SK-N-SH (cell line): ENCODE data around the gene ABR.

Source experiments
- CHD2 ChIP-seq: fragments of 150-350 bp; IDR thresholded peaks from 2 replicates; pipeline ENCODE4 v1.6.1; 2018; ENCODE audit warnings: low read length; ENCODE audit not compliant: partially characterized antibody
- ELF1 ChIP-seq: IDR thresholded peaks from 2 replicates; pipeline ENCODE4 v1.4.0; 2012
- EZH2phosphoT487 ChIP-seq: fragments of 200-600 bp; sonication (generic); IDR thresholded peaks from 2 replicates; pipeline ENCODE4 v1.6.1; 2017; ENCODE audit warnings: low read depth, mixed run types, mild to moderate bottlenecking, antibody characterized with exemption, moderate library complexity, borderline replicate concordance
- MXI1 ChIP-seq: IDR thresholded peaks from 2 replicates; pipeline ENCODE4 v1.6.1; 2012; ENCODE audit warnings: mild to moderate bottlenecking, low read depth, low read length, improper control_type of control experiment
- NRF1 ChIP-seq: IDR thresholded peaks from 2 replicates; pipeline ENCODE4 v1.6.1; 2012; ENCODE audit warnings: low read depth, mild to moderate bottlenecking, low read length
- POLR2AphosphoS5 ChIP-seq: IDR thresholded peaks from 2 replicates; pipeline ENCODE4 v1.6.1; 2012; ENCODE audit warnings: low read depth, low read length
- RFX5 ChIP-seq: IDR thresholded peaks from 2 replicates; pipeline ENCODE4 v1.6.1; 2012; ENCODE audit warnings: mild to moderate bottlenecking, improper control_type of control experiment, low read length
- SIN3A ChIP-seq: IDR thresholded peaks from 2 replicates; pipeline ENCODE4 v1.6.1; 2012; ENCODE audit warnings: low read depth, mild to moderate bottlenecking, low read length, moderate library complexity, borderline replicate concordance
- TCF12 ChIP-seq: IDR thresholded peaks from 2 replicates; pipeline ENCODE4 v1.4.0; 2012
- ZBTB33 ChIP-seq: IDR thresholded peaks from 2 replicates; pipeline ENCODE4 v1.4.0; 2012; ENCODE audit warnings: low read depth, borderline replicate concordance
- TF ChIP-seq, protein P1 (sequence below): fragments of 200-600 bp; sonication (generic); IDR thresholded peaks from 2 replicates; pipeline ENCODE4 v1.6.1; 2017; ENCODE audit warnings: antibody characterized with exemption, mild to moderate bottlenecking, moderate library complexity
- TF ChIP-seq, protein P2 (sequence below): IDR thresholded peaks from 2 replicates; pipeline ENCODE4; 2012
- TF ChIP-seq, protein P3 (sequence below): IDR thresholded peaks from 2 replicates; pipeline ENCODE4 v1.6.1; 2012; ENCODE audit warnings: mild to moderate bottlenecking, low read depth, low read length, moderate library complexity

DNA sequence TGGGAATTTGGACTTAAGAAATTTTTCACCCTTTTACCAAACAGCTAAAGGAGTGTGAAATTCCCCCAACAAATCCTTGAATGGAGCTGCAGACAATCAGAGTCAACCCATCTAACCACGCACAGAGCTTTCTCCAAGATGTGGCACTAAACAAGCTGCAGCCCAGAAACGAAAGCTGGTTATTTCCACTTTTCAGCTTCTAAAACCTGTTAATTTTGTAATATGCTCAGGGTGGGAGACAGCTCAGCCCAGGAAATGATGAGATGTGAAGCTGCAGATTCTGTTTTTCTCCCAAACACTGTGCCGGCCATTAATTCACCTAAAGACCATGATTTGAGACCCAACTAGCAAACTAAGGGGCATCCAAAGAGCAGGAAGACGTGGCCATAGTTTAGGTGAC is 33.2 kb upstream of the ABR start:
- TF ChIP-seq ZBTB33 (no peak), ELF1 (no peak), EZH2phosphoT487 (no peak), SIN3A (no peak), NRF1 (no peak), RFX5 (no peak), CHD2 (no peak), TCF12 (no peak), MXI1 (no peak), POLR2AphosphoS5 (no peak)
- TF ChIP-seq, protein P1, sequence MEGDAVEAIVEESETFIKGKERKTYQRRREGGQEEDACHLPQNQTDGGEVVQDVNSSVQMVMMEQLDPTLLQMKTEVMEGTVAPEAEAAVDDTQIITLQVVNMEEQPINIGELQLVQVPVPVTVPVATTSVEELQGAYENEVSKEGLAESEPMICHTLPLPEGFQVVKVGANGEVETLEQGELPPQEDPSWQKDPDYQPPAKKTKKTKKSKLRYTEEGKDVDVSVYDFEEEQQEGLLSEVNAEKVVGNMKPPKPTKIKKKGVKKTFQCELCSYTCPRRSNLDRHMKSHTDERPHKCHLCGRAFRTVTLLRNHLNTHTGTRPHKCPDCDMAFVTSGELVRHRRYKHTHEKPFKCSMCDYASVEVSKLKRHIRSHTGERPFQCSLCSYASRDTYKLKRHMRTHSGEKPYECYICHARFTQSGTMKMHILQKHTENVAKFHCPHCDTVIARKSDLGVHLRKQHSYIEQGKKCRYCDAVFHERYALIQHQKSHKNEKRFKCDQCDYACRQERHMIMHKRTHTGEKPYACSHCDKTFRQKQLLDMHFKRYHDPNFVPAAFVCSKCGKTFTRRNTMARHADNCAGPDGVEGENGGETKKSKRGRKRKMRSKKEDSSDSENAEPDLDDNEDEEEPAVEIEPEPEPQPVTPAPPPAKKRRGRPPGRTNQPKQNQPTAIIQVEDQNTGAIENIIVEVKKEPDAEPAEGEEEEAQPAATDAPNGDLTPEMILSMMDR = no peak
- TF ChIP-seq, protein P2, sequence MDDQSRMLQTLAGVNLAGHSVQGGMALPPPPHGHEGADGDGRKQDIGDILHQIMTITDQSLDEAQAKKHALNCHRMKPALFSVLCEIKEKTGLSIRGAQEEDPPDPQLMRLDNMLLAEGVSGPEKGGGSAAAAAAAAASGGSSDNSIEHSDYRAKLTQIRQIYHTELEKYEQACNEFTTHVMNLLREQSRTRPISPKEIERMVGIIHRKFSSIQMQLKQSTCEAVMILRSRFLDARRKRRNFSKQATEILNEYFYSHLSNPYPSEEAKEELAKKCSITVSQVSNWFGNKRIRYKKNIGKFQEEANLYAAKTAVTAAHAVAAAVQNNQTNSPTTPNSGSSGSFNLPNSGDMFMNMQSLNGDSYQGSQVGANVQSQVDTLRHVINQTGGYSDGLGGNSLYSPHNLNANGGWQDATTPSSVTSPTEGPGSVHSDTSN = no peak
- TF ChIP-seq, protein P3, sequence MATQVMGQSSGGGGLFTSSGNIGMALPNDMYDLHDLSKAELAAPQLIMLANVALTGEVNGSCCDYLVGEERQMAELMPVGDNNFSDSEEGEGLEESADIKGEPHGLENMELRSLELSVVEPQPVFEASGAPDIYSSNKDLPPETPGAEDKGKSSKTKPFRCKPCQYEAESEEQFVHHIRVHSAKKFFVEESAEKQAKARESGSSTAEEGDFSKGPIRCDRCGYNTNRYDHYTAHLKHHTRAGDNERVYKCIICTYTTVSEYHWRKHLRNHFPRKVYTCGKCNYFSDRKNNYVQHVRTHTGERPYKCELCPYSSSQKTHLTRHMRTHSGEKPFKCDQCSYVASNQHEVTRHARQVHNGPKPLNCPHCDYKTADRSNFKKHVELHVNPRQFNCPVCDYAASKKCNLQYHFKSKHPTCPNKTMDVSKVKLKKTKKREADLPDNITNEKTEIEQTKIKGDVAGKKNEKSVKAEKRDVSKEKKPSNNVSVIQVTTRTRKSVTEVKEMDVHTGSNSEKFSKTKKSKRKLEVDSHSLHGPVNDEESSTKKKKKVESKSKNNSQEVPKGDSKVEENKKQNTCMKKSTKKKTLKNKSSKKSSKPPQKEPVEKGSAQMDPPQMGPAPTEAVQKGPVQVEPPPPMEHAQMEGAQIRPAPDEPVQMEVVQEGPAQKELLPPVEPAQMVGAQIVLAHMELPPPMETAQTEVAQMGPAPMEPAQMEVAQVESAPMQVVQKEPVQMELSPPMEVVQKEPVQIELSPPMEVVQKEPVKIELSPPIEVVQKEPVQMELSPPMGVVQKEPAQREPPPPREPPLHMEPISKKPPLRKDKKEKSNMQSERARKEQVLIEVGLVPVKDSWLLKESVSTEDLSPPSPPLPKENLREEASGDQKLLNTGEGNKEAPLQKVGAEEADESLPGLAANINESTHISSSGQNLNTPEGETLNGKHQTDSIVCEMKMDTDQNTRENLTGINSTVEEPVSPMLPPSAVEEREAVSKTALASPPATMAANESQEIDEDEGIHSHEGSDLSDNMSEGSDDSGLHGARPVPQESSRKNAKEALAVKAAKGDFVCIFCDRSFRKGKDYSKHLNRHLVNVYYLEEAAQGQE = no peak
